DOHH2 (cell line): ENCODE measurements around the gene LHX6.

Source experiments
- H3F3A ChIP-seq: fragments of 200-600 bp; sonication (generic), shearing (Covaris generic); 2 replicates; pipeline ENCODE4 v1.6.0; 2016; ENCODE audit warnings: antibody characterized with exemption, mild to moderate bottlenecking; ENCODE audit not compliant: control insufficient read depth, insufficient read depth
- H3K27ac ChIP-seq: fragments of 200-600 bp; sonication (generic); 2 replicates; pipeline ENCODE4 v1.5.1; 2014; ENCODE audit warnings: low read depth, mild to moderate bottlenecking, low read length, moderate library complexity
- H3K27me3 ChIP-seq: fragments of 200-600 bp; sonication (generic); 2 replicates; pipeline ENCODE4 v1.6.1; 2014; ENCODE audit warnings: mild to moderate bottlenecking, low read length, mixed read lengths; ENCODE audit not compliant: control insufficient read depth
- H3K36me3 ChIP-seq: fragments of 200-600 bp; sonication (generic); 2 replicates; pipeline ENCODE4 v1.6.1; 2014; ENCODE audit warnings: mild to moderate bottlenecking, low read length, moderate library complexity, mixed read lengths; ENCODE audit not compliant: control insufficient read depth
- H3K4me1 ChIP-seq: fragments of 200-600 bp; sonication (generic); 2 replicates; pipeline ENCODE4 v1.6.1; 2014; ENCODE audit warnings: mild to moderate bottlenecking, low read length, mixed read lengths; ENCODE audit not compliant: control insufficient read depth
- H3K4me2 ChIP-seq: fragments of 200-600 bp; sonication (generic); 2 replicates; pipeline ENCODE4 v1.6.0; 2014; ENCODE audit warnings: mild to moderate bottlenecking, low read length, moderate library complexity
- H3K4me3 ChIP-seq: fragments of 200-600 bp; sonication (generic); 2 replicates; pipeline ENCODE4 v1.5.1; 2014; ENCODE audit warnings: mild to moderate bottlenecking, low read length, mixed read lengths
- H3K79me2 ChIP-seq: fragments of 200-600 bp; sonication (generic); 2 replicates; pipeline ENCODE4 v1.6.1; 2014; ENCODE audit warnings: mild to moderate bottlenecking, low read length, mixed read lengths; ENCODE audit not compliant: control insufficient read depth
- H3K9me2 ChIP-seq: fragments of 200-600 bp; sonication (generic); replicated peaks from 2 replicates; pipeline ENCODE4 v1.6.1; 2014; ENCODE audit warnings: mild to moderate bottlenecking, low read length, mixed read lengths; ENCODE audit not compliant: control insufficient read depth
- H3K9me3 ChIP-seq: fragments of 200-600 bp; sonication (generic); 2 replicates; pipeline ENCODE4 v1.6.1; 2014; ENCODE audit warnings: antibody characterized with exemption, low read length, mixed read lengths; ENCODE audit not compliant: control insufficient read depth, insufficient read depth
- H4K20me1 ChIP-seq: fragments of 200-600 bp; sonication (generic); 2 replicates; pipeline ENCODE4 v1.6.0; 2014; ENCODE audit warnings: low read depth, mild to moderate bottlenecking, antibody characterized with exemption, low read length, moderate library complexity; ENCODE audit not compliant: control insufficient read depth, insufficient read depth
- EZH2phosphoT487 ChIP-seq: fragments of 200-600 bp; sonication (generic); IDR thresholded peaks from 2 replicates; pipeline ENCODE4 v1.6.1; 2017; ENCODE audit warnings: borderline replicate concordance, mild to moderate bottlenecking, antibody characterized with exemption, low read length, moderate library complexity, mixed read lengths
- TF ChIP-seq, protein P1 (sequence below): fragments of 200-600 bp; sonication (generic); IDR thresholded peaks from one replicate; pipeline ENCODE4 v1.5.1; 2014; ENCODE audit warnings: antibody characterized with exemption, mild to moderate bottlenecking, low read depth, low read length; ENCODE audit not compliant: poor library complexity, severe bottlenecking

LHX6 gene

DNA sequence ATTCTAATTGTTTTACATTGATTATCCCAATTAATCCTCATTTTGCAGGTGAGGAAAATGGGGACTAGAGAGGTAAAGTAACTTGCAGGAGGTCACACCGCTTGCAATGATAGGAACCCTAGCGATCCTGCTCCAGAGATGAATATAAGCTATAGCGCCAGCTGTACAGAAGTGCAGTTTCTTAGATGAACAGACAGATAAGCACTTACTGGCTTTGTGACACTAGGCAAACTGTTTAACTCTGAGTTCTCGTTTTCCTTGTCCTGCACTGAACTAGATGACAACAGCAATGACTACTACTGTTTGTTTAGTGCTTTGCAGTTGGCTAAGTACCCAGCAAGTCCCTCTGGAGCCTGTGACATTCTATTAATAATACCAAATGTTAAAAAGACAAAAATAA is 11.1 kb downstream of the LHX6 start:
- Histone ChIP-seq H3K9me2 (no peaks in the 10 kb centered on the region), H4K20me1 (no peaks in the 10 kb centered on the region), H3K4me3 (no peak overlapping the region), H3F3A (no peaks in the 10 kb centered on the region), H3K36me3 (no peaks in the 10 kb centered on the region), H3K27ac (no peak overlapping the region), H3K4me1 (no peaks in the 10 kb centered on the region), H3K79me2 (no peaks in the 10 kb centered on the region), H3K9me3 (no peaks in the 10 kb centered on the region), H3K4me2 (no peak overlapping the region), H3K27me3 (peaks cover 34% of the 10 kb centered on the region)
- TF ChIP-seq EZH2phosphoT487: no peak
- TF ChIP-seq, protein P1, sequence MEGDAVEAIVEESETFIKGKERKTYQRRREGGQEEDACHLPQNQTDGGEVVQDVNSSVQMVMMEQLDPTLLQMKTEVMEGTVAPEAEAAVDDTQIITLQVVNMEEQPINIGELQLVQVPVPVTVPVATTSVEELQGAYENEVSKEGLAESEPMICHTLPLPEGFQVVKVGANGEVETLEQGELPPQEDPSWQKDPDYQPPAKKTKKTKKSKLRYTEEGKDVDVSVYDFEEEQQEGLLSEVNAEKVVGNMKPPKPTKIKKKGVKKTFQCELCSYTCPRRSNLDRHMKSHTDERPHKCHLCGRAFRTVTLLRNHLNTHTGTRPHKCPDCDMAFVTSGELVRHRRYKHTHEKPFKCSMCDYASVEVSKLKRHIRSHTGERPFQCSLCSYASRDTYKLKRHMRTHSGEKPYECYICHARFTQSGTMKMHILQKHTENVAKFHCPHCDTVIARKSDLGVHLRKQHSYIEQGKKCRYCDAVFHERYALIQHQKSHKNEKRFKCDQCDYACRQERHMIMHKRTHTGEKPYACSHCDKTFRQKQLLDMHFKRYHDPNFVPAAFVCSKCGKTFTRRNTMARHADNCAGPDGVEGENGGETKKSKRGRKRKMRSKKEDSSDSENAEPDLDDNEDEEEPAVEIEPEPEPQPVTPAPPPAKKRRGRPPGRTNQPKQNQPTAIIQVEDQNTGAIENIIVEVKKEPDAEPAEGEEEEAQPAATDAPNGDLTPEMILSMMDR: no peak

DNA sequence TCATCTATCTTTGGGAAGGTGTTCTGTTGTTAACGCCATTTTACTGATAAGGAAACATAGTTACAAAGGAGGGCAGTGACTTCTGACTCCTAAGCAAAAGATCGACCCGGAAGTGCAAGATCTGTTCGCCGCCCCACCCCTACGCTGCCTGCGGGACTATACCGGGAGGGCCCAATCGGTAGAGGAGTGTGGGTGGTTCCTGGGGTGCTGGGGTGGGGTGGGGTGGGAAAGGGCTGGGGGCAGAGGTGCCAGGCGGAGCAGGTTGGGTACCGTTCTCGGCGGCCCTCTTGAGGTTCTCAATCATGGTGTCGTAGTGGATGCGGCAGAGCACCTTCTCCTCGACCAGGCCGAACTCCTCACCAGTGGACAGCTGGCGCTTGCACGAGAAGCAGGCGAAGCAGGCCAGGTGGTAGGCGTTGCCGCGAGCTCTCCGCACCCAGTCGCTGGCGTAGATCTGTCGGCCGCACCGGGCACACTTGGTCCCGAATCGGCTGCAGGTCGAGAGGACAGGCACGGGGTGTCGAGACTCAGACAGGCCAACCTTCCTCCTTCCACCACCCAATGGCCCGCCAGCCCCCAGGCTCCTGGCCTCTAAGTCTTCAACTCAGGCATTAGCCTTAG is 11.8 kb downstream of the LHX6 start:
- Histone ChIP-seq H3K27me3 (peaks cover 31% of the 10 kb centered on the region), H3K27ac (no peak overlapping the region), H3K4me3 (no peak overlapping the region), H4K20me1 (no peaks in the 10 kb centered on the region), H3K36me3 (no peaks in the 10 kb centered on the region), H3K9me2 (no peaks in the 10 kb centered on the region), H3K4me2 (no peak overlapping the region), H3K4me1 (no peaks in the 10 kb centered on the region), H3F3A (no peaks in the 10 kb centered on the region), H3K9me3 (no peaks in the 10 kb centered on the region), H3K79me2 (no peaks in the 10 kb centered on the region)
- TF ChIP-seq EZH2phosphoT487: no peak
- TF ChIP-seq, protein P1: no peak

DNA sequence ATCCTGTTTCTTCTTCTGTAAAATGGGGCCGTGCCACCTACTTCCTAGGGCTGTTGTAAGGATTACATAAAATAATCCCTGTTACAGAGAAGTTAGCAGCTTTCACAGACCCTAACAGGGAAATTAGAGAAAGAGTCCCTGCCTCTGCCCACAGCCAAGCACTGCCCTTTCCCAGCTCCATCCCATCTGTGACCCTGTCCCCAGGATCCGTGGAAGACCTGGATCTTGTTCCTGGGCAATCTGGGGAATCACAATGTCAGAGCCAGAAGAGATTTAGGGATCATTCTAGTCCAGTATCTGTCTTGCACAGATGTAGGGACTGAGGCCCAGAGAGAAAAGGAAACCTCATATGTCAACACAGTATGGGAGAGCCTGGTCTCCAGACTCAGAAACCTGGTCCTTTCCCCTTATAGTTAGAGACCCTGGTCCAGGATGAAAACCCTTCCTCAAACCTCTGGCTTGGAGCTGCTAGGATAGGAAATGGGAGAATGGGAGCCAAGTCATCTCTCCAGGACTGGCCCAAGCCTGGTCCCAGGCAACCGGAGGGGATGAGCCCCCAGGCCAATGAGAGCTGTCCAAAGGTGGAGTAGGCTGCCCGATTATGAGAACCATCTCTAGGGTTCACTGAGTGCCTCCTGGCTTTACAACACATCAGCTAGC is 12.5 kb downstream of the LHX6 start:
- TF ChIP-seq, protein P1: no peak
- TF ChIP-seq EZH2phosphoT487: no peak
- H4K20me1 ChIP-seq: no peaks in the 10 kb centered on the region
- H3F3A ChIP-seq: no peaks in the 10 kb centered on the region
- peaks cover 31% of the 10 kb centered on the region for H3K27me3 ChIP-seq
- H3K36me3 ChIP-seq: no peaks in the 10 kb centered on the region
- no peaks in the 10 kb centered on the region for H3K79me2 ChIP-seq
- H3K9me3 ChIP-seq: no peaks in the 10 kb centered on the region
- no peak overlapping the region for H3K4me3 ChIP-seq
- no peaks in the 10 kb centered on the region for H3K9me2 ChIP-seq
- H3K4me1 ChIP-seq: no peaks in the 10 kb centered on the region
- H3K4me2 ChIP-seq: no peak overlapping the region
- no peak overlapping the region for H3K27ac ChIP-seq
